Bronchial epithelial cell (primary cell): ENCODE results near the gene RGS17. TPM values are rescaled to one million over a fixed set of nuclear protein-coding genes. Genes with fewer than 3 reads are reported as not detected.

Experiments used
- total RNA-seq: library from RNA; depleted of rRNA; stranded (reverse); fragments of >200 nt; gene quantifications from 2 replicates; pipeline ENCODE4 v1.2.1, GENCODE V29; 2014

RGS17 gene
- total RNA-seq, 1 donor from 2014 or later: 2.9 TPM

Other genes starting within 250 kb of the RGS17 start
- gene FBXO5, start 148.2 kb downstream of the RGS17 start, total RNA-seq: 1.4 and 1.8 TPM in 2 replicates
- gene MTRF1L, start 128.6 kb downstream of the RGS17 start, total RNA-seq: 9.7 and 11.3 TPM in 2 replicates